ENCODE measurements around the gene MIA.

DNA sequence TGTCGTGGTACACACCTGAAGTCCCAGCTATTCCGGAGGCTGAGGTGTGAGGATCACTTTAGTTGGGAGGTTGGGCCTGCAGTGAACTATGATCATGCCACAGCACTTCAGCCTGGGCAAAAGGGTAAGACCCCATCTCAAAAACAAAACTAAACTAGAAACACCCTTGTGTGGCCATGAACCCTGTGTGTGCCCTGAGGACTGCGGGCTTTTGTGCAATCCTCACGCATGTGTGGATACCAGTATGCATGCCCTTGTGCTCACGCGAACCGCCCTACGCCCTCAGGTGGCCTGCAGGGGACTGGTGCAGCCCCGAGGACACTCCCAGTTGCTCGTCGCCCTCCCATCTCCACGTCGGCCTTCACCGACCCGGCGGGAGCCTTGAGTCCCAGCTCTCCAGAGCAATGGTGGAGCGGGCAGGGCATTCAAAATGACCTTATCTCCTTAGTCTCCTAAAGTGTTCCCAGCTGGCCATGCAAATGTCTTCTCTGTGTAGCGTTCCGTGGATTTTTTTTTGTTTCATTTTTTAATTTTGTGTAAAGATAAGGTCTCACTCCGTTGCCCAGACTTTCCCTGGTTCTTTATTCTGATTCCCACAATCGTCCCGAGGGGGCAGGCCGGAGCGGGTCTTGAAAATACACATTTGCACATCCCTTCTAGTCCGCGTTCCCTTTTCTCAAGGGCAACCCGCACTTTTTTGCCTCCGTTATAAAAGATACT is 22.8 kb downstream of the MIA start:
- TF ChIP-seq, protein P1, sequence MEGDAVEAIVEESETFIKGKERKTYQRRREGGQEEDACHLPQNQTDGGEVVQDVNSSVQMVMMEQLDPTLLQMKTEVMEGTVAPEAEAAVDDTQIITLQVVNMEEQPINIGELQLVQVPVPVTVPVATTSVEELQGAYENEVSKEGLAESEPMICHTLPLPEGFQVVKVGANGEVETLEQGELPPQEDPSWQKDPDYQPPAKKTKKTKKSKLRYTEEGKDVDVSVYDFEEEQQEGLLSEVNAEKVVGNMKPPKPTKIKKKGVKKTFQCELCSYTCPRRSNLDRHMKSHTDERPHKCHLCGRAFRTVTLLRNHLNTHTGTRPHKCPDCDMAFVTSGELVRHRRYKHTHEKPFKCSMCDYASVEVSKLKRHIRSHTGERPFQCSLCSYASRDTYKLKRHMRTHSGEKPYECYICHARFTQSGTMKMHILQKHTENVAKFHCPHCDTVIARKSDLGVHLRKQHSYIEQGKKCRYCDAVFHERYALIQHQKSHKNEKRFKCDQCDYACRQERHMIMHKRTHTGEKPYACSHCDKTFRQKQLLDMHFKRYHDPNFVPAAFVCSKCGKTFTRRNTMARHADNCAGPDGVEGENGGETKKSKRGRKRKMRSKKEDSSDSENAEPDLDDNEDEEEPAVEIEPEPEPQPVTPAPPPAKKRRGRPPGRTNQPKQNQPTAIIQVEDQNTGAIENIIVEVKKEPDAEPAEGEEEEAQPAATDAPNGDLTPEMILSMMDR (tag by site-specific recombination; IDR thresholded peaks at IDR 0.05): peak; percentile 94
- TF ChIP-seq, protein P2, sequence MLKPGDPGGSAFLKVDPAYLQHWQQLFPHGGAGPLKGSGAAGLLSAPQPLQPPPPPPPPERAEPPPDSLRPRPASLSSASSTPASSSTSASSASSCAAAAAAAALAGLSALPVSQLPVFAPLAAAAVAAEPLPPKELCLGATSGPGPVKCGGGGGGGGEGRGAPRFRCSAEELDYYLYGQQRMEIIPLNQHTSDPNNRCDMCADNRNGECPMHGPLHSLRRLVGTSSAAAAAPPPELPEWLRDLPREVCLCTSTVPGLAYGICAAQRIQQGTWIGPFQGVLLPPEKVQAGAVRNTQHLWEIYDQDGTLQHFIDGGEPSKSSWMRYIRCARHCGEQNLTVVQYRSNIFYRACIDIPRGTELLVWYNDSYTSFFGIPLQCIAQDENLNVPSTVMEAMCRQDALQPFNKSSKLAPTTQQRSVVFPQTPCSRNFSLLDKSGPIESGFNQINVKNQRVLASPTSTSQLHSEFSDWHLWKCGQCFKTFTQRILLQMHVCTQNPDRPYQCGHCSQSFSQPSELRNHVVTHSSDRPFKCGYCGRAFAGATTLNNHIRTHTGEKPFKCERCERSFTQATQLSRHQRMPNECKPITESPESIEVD (tag by site-specific recombination; IDR thresholded peaks at IDR 0.05): no peak
- no peak for TF ChIP-seq ZNF23 (tag by site-specific recombination; IDR thresholded peaks at IDR 0.05; ENCODE audit: borderline replicate concordance)
- no peak for TF ChIP-seq HOXA7 (CRISPR knock-in tag; IDR thresholded peaks at IDR 0.05; ENCODE audit: borderline replicate concordance)
- TF ChIP-seq, protein P3, sequence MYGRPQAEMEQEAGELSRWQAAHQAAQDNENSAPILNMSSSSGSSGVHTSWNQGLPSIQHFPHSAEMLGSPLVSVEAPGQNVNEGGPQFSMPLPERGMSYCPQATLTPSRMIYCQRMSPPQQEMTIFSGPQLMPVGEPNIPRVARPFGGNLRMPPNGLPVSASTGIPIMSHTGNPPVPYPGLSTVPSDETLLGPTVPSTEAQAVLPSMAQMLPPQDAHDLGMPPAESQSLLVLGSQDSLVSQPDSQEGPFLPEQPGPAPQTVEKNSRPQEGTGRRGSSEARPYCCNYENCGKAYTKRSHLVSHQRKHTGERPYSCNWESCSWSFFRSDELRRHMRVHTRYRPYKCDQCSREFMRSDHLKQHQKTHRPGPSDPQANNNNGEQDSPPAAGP (tag by site-specific recombination; IDR thresholded peaks at IDR 0.05): peak; percentile 22; the same call in 1 of the 2 replicates
- no peak for TF ChIP-seq ZBTB7A (tag by site-specific recombination; IDR thresholded peaks at IDR 0.05; ENCODE audit: low read depth)
- no peak for TF ChIP-seq ZNF114 (tag by site-specific recombination; IDR thresholded peaks at IDR 0.05)
- TF ChIP-seq ZBTB48 (tag by site-specific recombination; IDR thresholded peaks at IDR 0.05): peak; percentile 79
